Loucy (cell line): ENCODE measurements around the gene MOAP1.
A peak's percentile ranks its signal among the peaks of the same experiment; 100 is the strongest.
"Not testable (repeated sequence)": the region's sequence is repeated elsewhere in the genome, so short reads cannot be mapped to it uniquely, and the experiment has no call there.

Experiments
- H2AFZ ChIP-seq: fragments of 200-600 bp; sonication (generic); 2 replicates; pipeline ENCODE4 v1.6.0; 2016; ENCODE audit warnings: antibody characterized with exemption, mild to moderate bottlenecking, low read length, moderate library complexity
- H3F3A ChIP-seq: fragments of 200-600 bp; 2 replicates; pipeline ENCODE4 v1.6.0; 2016; ENCODE audit warnings: antibody characterized with exemption, low read depth, mild to moderate bottlenecking
- H3K27me3 ChIP-seq: fragments of 200-600 bp; sonication (generic); 2 replicates; pipeline ENCODE4 v1.6.1; 2014; ENCODE audit warnings: low read length, mild to moderate bottlenecking; ENCODE audit not compliant: insufficient read depth, poor library complexity, severe bottlenecking
- H3K36me3 ChIP-seq: fragments of 200-600 bp; sonication (generic); 2 replicates; pipeline ENCODE4 v1.6.1; 2016; ENCODE audit warnings: low read length; ENCODE audit not compliant: insufficient read depth
- H3K4me1 ChIP-seq: fragments of 200-600 bp; sonication (generic); 2 replicates; pipeline ENCODE4 v1.5.1; 2014; ENCODE audit warnings: low read length, mild to moderate bottlenecking; ENCODE audit not compliant: insufficient read depth, poor library complexity, severe bottlenecking
- H3K4me2 ChIP-seq: fragments of 200-600 bp; sonication (generic); 2 replicates; pipeline ENCODE4 v1.6.0; 2014; ENCODE audit warnings: antibody characterized with exemption, low read length, low read depth, mild to moderate bottlenecking; ENCODE audit not compliant: poor library complexity, severe bottlenecking
- H3K4me3 ChIP-seq: fragments of 200-600 bp; sonication (generic); 2 replicates; pipeline ENCODE4 v1.5.1; 2014; ENCODE audit warnings: low read length, mild to moderate bottlenecking, mixed read lengths; ENCODE audit not compliant: poor library complexity, severe bottlenecking
- H3K79me2 ChIP-seq: fragments of 200-600 bp; sonication (generic); 2 replicates; pipeline ENCODE4 v1.6.1; 2014; ENCODE audit warnings: low read length; ENCODE audit not compliant: insufficient read depth
- H3K9ac ChIP-seq: fragments of 200-600 bp; sonication (generic); 2 replicates; pipeline ENCODE4 v1.6.0; 2014; ENCODE audit warnings: mild to moderate bottlenecking, low read depth, low read length, moderate library complexity; ENCODE audit not compliant: poor library complexity, severe bottlenecking
- H3K9me2 ChIP-seq: fragments of 200-600 bp; sonication (generic); replicated peaks from 2 replicates; pipeline ENCODE4 v1.6.1; 2016; ENCODE audit warnings: low read depth, low read length, mixed read lengths
- H3K9me3 ChIP-seq: fragments of 200-600 bp; sonication (generic); 2 replicates; pipeline ENCODE4 v1.6.1; 2014; ENCODE audit warnings: mild to moderate bottlenecking, antibody characterized with exemption, low read length, low read depth; ENCODE audit not compliant: insufficient read depth
- H4K20me1 ChIP-seq: fragments of 200-600 bp; sonication (generic); 2 replicates; pipeline ENCODE4 v1.6.0; 2014; ENCODE audit warnings: antibody characterized with exemption, low read length, mild to moderate bottlenecking; ENCODE audit not compliant: insufficient read depth, poor library complexity, severe bottlenecking
- EZH2phosphoT487 ChIP-seq: fragments of 200-600 bp; IDR thresholded peaks from 2 replicates; pipeline ENCODE4 v1.6.1; 2018; ENCODE audit warnings: antibody characterized with exemption, mild to moderate bottlenecking, moderate library complexity, borderline replicate concordance
- TF ChIP-seq, protein P1 (sequence below): fragments of 200-600 bp; sonication (generic); conservative IDR thresholded peaks from 2 replicates; pipeline ENCODE4 v1.5.1; 2014; ENCODE audit warnings: mild to moderate bottlenecking, antibody characterized with exemption, low read length

MOAP1 gene

GRCh38 chr14:93169619-93170018 lies 15.1 kb downstream of the MOAP1 start:
- H3K9me3 ChIP-seq, H3K9ac ChIP-seq, H3K4me1 ChIP-seq, H3F3A ChIP-seq, H3K27me3 ChIP-seq, H3K79me2 ChIP-seq, H3K4me2 ChIP-seq, H3K4me3 ChIP-seq, H3K36me3 ChIP-seq, H2AFZ ChIP-seq, H4K20me1 ChIP-seq, H3K9me2 ChIP-seq: not testable (repeated sequence)

GRCh38 chr14:93168610-93169009 lies 16.1 kb downstream of the MOAP1 start:
- not testable (repeated sequence) for H3K36me3 ChIP-seq

DNA sequence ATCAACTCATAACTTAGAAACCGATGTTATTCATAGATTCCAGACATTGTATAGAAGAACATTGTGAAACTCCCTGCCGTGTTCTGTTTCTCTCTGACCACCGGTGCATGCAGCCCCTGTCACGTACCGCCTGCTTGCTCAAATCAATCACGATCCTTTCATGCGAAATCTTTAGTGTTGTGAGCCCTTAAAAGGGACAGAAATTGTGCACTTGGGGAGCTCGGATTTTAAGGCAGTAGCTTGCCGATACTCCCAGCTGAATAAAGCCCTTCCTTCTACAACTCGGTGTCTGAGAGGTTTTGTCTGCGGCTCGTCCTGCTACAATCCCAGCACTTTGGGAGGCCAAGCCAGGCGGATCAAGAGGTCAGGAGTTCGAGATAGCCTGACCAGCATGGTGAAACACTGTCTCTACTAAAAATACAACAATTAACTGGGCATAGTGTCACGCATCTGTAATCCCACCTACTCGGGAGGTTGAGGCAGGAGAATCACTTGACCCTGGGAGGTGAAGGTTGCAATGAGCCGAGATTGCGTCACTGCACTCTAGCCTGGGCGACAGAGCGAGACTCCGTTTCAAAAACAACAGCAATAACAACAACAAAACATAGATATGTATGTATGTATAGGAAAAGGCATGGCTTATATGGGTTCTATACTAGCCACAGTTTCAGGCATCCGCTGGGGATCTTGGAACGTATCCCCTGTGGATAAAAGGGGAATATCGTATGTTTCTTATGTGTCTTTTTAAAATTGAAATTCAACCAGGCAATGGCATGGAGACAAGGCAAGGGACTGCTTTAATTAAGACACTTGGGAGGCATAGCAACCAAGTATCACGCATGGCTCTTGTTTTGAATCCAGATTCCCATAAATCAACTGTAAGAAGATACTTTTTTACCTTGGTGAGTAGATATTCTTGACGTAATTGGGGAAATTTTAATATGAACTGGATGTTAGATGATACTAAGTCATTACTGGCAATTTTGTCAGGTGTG lies 19.1 kb downstream of the MOAP1 start:
- not testable (repeated sequence) for H3K9me2 ChIP-seq, H3K36me3 ChIP-seq, H3K27me3 ChIP-seq, H3K9ac ChIP-seq, H3K9me3 ChIP-seq, H2AFZ ChIP-seq, H3F3A ChIP-seq, H3K79me2 ChIP-seq, H4K20me1 ChIP-seq, H3K4me2 ChIP-seq, H3K4me3 ChIP-seq, H3K4me1 ChIP-seq

More at GRCh38 chr14:93168610-93169009, 16.1 kb downstream of the MOAP1 start:
- not testable (repeated sequence) for H3K9me2 ChIP-seq, H3K4me2 ChIP-seq, H4K20me1 ChIP-seq, H3K9ac ChIP-seq, H3K4me1 ChIP-seq, H2AFZ ChIP-seq, H3K27me3 ChIP-seq, H3K4me3 ChIP-seq, H3K79me2 ChIP-seq, H3F3A ChIP-seq, H3K9me3 ChIP-seq

DNA sequence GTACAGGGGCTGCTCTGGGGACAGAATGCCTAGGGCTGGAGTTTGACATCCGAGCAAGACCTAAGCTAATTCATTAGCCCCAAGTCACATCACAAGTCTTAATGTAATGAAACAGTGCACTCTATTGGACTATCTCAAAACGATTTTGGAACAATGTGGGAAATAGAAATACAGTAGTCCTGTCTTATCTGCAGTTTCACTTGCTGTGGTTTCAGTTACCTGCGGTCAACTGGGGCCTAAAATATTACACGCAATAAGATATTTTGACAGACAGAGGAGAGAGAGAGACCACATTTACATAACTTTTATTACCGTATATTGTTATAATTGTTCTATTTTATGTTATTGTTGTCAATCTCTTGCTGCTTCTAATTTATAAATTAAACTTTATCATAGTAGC lies 21.1 kb downstream of the MOAP1 start:
- Histone ChIP-seq H3K9me2 (no peaks in the 10 kb centered on the region), H3K27me3 (no peaks in the 10 kb centered on the region), H2AFZ (no peak overlapping the region), H3K9me3 (no peaks in the 10 kb centered on the region), H3K4me2 (no peak overlapping the region), H3K4me1 (no peaks in the 10 kb centered on the region), H3K36me3 (no peaks in the 10 kb centered on the region), H3K9ac (no peak overlapping the region), H3F3A (no peaks in the 10 kb centered on the region), H3K4me3 (no peak overlapping the region), H4K20me1 (no peaks in the 10 kb centered on the region), H3K79me2 (no peaks in the 10 kb centered on the region)
- TF ChIP-seq, protein P1, sequence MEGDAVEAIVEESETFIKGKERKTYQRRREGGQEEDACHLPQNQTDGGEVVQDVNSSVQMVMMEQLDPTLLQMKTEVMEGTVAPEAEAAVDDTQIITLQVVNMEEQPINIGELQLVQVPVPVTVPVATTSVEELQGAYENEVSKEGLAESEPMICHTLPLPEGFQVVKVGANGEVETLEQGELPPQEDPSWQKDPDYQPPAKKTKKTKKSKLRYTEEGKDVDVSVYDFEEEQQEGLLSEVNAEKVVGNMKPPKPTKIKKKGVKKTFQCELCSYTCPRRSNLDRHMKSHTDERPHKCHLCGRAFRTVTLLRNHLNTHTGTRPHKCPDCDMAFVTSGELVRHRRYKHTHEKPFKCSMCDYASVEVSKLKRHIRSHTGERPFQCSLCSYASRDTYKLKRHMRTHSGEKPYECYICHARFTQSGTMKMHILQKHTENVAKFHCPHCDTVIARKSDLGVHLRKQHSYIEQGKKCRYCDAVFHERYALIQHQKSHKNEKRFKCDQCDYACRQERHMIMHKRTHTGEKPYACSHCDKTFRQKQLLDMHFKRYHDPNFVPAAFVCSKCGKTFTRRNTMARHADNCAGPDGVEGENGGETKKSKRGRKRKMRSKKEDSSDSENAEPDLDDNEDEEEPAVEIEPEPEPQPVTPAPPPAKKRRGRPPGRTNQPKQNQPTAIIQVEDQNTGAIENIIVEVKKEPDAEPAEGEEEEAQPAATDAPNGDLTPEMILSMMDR = peak; percentile 19; the same call in 1 of the 2 replicates
- no peak for TF ChIP-seq EZH2phosphoT487
